ENCODE measurements around the gene SPATA2.
A peak's percentile ranks its signal among the peaks of the same experiment; 100 is the strongest.
"Not testable (repeated sequence)": the region's sequence is repeated elsewhere in the genome, so short reads cannot be mapped to it uniquely, and the experiment has no call there.

The SPATA2 gene

DNA sequence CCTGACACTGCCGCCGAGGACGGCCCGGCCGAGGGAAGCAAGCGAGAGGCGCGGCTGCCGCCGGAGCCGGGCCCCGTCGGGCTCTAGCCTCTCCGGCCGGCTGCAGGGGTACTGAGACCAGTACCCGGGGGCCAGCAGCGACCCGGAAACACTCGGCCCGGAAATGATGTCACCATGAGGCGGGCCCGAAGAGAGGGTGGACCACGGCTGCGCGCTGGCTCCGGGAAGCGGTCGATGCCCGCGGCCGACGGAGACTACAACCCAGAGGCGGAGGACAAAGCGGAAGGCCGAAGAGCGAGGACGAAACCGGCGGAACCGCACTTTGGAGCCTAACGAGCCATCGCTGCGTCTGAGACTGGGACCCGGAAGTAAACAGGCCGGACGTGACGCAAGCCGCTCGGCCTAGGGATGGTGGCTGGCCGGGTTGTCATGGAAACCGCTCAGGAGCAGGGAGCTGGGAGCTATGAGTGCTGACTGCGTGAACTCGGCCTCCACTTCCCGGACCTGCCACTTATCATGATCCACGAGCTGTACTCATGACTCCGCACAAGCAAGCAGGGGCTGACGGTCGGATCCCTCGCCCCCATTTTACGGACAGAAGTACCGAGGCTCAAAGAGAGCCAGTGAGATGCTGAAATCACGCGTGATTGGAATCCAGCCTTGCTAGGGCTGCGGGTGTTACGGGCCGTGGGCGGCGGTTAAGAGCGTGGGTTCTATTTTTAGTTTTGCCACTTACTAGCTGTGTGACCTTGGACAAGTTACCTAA lies at the start of gene SPATA2:
Gene SPATA2, minus strand, starts transcription at position 150 of the 766 bp plus-strand sequence. CDS start 7,039 bp downstream, outside the sequence.
- H3K27ac Mint-ChIP-seq = peak within 1 kb of the TSS; percentile 100
- H3K27me3 Mint-ChIP-seq (ENCODE audit: low read depth) = no peaks in the 10 kb centered on the region
- H3K36me3 Mint-ChIP-seq (ENCODE audit: low read depth) = no peaks in the 10 kb centered on the region
- H3K4me1 Mint-ChIP-seq (ENCODE audit: low read depth) = peaks cover 23% of the 10 kb centered on the region
- peak within 1 kb of the TSS; percentile 98 for H3K4me3 Mint-ChIP-seq
- H3K9me3 Mint-ChIP-seq = no peaks in the 10 kb centered on the region

DNA sequence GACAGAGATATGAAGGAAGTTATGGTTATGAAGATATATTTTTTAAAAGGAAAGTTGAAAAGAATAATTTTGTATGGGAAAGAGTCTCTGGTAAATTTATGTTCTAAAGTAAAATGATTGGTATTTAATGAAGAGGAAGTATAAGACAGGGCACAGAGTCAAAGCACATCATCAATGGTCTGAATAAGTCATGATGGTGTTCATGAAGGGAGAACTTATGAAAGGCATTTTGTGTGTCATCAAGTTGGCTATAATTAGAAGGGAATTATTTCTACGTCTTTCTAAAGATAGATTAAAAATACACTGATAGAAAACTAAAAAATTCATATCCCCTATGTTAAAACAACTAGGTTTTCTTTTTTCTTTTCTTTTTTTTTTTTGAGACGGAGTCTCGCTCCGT lies 46.1 kb upstream of the SPATA2 start:
- Mint-ChIP-seq H3K36me3 (ENCODE audit: low read depth) (peaks cover 8% of the 10 kb centered on the region), H3K27me3 (ENCODE audit: low read depth) (no peaks in the 10 kb centered on the region), H3K27ac (no peak overlapping the region), H3K9me3 (no peaks in the 10 kb centered on the region), H3K4me3 (no peak overlapping the region), H3K4me1 (ENCODE audit: low read depth) (peaks cover 2% of the 10 kb centered on the region)

DNA sequence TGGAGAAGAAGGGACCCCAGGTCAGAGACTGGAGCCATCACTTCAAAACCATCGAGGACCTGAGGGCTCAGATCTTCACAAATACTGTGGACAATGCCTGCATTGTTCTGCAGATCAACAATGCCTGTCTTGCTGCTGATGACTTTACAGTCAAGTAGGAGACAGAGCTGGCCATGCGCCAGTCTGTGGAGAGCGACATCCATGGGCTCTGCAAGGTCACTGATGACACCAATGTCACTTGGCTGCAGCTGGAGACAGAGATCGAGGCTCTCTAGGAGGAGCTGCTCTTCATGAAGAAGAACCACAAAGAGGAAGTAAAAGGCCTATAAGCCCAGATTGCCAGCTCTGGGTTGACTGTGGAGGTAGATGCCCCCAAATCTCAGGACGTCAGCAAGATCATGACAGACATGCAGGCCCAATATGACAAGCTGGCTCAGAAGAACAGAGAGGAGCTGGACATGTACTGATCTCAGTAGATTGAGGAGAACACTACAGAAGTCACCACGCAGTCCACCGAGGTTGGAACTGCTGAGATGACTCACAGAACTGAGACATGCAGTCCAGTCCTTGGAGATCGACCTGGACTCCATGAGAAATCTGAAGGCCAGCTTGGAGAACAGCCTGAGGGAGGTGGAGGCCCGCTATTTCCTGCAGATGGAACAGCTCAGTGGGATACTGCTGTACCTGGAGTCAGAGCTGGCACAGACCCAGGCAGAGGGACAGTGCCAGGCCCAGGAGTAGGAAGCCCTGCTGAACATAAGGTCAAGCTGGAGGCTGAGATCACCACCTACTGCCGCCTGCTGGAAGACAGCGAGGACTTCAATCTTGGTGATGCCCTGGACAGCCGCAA lies 42.0 kb upstream of the SPATA2 start:
- H3K27me3 Mint-ChIP-seq (ENCODE audit: low read depth); H3K27ac Mint-ChIP-seq; H3K4me3 Mint-ChIP-seq; H3K4me1 Mint-ChIP-seq (ENCODE audit: low read depth); H3K9me3 Mint-ChIP-seq: not testable (repeated sequence)
- peaks cover 23% of the 10 kb centered on the region for H3K36me3 Mint-ChIP-seq (ENCODE audit: low read depth)

- Mint-ChIP-seq H3K4me3 (no peak overlapping the region), H3K27ac (no peak overlapping the region), H3K27me3 (ENCODE audit: low read depth) (no peaks in the 10 kb centered on the region), H3K9me3 (no peaks in the 10 kb centered on the region), H3K36me3 (ENCODE audit: low read depth) (peaks cover 26% of the 10 kb centered on the region), H3K4me1 (ENCODE audit: low read depth) (peaks cover 3% of the 10 kb centered on the region)
Observed at GRCh38 chr20:49956689-49957088, 41.4 kb upstream of the SPATA2 start.

DNA sequence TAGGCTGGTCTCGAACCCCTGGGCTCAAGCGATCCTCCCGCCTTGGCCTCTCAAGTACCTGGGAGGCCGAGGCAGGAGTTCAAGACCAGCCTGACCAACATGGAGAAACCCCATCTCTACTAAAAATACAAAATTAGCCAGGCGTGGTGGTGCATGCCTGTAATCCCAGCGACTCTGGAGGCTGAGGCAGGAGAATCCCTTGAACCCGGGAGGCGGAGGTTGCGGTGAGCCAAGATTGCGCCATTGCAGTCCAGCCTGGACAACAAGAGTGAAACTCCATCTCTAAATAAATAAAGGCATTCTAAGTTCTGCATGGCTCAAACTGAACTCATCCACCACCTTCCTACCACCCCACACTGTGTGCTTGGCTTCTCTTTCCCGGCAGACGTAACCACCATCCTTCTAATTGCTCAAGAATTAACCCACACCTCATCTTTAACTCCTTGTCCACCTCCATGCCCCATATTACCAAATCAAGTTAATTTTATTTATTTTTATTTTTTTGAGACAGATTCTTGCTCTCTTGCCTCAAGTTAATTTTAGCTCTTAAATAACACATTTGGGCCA lies 40.6 kb upstream of the SPATA2 start:
- not testable (repeated sequence) for H3K27ac Mint-ChIP-seq; H3K4me3 Mint-ChIP-seq; H3K4me1 Mint-ChIP-seq (ENCODE audit: low read depth); H3K9me3 Mint-ChIP-seq; H3K27me3 Mint-ChIP-seq (ENCODE audit: low read depth)
- H3K36me3 Mint-ChIP-seq (ENCODE audit: low read depth) = peaks cover 31% of the 10 kb centered on the region

GRCh38 chr20:49955167-49955566 lies 39.8 kb upstream of the SPATA2 start:
- H3K4me1 Mint-ChIP-seq (ENCODE audit: low read depth) = peaks cover 3% of the 10 kb centered on the region
- no peaks in the 10 kb centered on the region for H3K9me3 Mint-ChIP-seq
- H3K36me3 Mint-ChIP-seq (ENCODE audit: low read depth) = peaks cover 33% of the 10 kb centered on the region
- no peak overlapping the region for H3K4me3 Mint-ChIP-seq
- no peaks in the 10 kb centered on the region for H3K27me3 Mint-ChIP-seq (ENCODE audit: low read depth)
- no peak overlapping the region for H3K27ac Mint-ChIP-seq

GRCh38 chr20:49951151-49951550 lies 35.8 kb upstream of the SPATA2 start:
- no peak overlapping the region for H3K27ac Mint-ChIP-seq

GRCh38 chr20:49948809-49949507 lies 33.6 kb upstream of the SPATA2 start:
- H3K4me1 Mint-ChIP-seq (ENCODE audit: low read depth) = peaks cover 3% of the 10 kb centered on the region
- H3K4me3 Mint-ChIP-seq = no peak overlapping the region
- no peaks in the 10 kb centered on the region for H3K27me3 Mint-ChIP-seq (ENCODE audit: low read depth)
- H3K27ac Mint-ChIP-seq = no peak overlapping the region
- H3K9me3 Mint-ChIP-seq = no peaks in the 10 kb centered on the region
- peaks cover 53% of the 10 kb centered on the region for H3K36me3 Mint-ChIP-seq (ENCODE audit: low read depth)

More at GRCh38 chr20:49951151-49951550, 35.8 kb upstream of the SPATA2 start:
- H3K4me3 Mint-ChIP-seq = no peak overlapping the region
- H3K27me3 Mint-ChIP-seq (ENCODE audit: low read depth) = no peaks in the 10 kb centered on the region
- H3K4me1 Mint-ChIP-seq (ENCODE audit: low read depth) = peaks cover 3% of the 10 kb centered on the region
- no peaks in the 10 kb centered on the region for H3K9me3 Mint-ChIP-seq
- H3K36me3 Mint-ChIP-seq (ENCODE audit: low read depth) = peaks cover 50% of the 10 kb centered on the region

GRCh38 chr20:49948178-49948577 lies 32.8 kb upstream of the SPATA2 start:
- Mint-ChIP-seq H3K4me3 (no peak overlapping the region), H3K27ac (no peak overlapping the region)

DNA sequence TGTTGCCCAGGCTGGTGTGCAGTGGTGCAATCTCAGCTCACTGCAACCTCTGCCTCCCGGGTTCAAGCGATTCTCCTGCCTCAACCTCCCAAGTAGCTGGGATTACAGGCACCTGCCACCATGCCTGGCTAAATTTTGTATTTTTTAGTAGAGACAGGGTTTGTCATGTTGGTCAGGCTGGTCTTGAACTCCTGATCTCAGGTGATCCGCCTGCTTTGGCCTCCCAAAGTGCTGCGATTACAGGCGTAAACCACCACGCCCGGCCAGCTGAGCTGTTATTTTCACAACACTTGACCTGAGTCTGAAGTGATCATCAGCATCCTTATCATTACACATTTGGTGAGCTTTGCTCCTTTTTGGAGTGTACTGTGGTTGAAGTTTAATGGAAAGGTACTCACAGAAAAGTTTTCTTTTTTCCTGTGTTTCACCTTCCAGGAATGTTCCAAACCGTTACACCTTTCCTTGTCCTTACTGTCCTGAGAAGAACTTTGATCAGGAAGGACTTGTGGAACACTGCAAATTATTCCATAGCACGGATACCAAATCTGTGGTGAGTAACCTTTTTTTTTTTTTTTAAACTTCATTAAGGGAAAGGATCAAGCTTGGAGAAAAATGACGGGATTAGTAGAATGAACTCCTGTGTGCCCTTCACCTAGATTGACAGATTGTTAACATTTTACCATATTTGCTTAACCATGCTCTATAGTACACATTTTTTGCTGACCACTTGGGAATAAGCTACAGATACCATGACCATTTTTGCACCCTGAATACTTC lies 30.6 kb upstream of the SPATA2 start:
- Mint-ChIP-seq H3K9me3 (no peaks in the 10 kb centered on the region), H3K36me3 (ENCODE audit: low read depth) (peaks cover 54% of the 10 kb centered on the region), H3K27me3 (ENCODE audit: low read depth) (no peaks in the 10 kb centered on the region), H3K27ac (no peak overlapping the region), H3K4me1 (ENCODE audit: low read depth) (peaks cover 10% of the 10 kb centered on the region), H3K4me3 (no peak overlapping the region)

More at GRCh38 chr20:49948178-49948577, 32.8 kb upstream of the SPATA2 start:
- Mint-ChIP-seq H3K9me3 (no peaks in the 10 kb centered on the region), H3K4me1 (ENCODE audit: low read depth) (peaks cover 3% of the 10 kb centered on the region), H3K27me3 (ENCODE audit: low read depth) (no peaks in the 10 kb centered on the region), H3K36me3 (ENCODE audit: low read depth) (peaks cover 54% of the 10 kb centered on the region)

GRCh38 chr20:49945306-49945700 lies 30.0 kb upstream of the SPATA2 start:
- H3K9me3 Mint-ChIP-seq = no peaks in the 10 kb centered on the region
- no peaks in the 10 kb centered on the region for H3K27me3 Mint-ChIP-seq (ENCODE audit: low read depth)
- H3K36me3 Mint-ChIP-seq (ENCODE audit: low read depth) = peaks cover 54% of the 10 kb centered on the region
- H3K4me3 Mint-ChIP-seq = no peak overlapping the region
- peaks cover 10% of the 10 kb centered on the region for H3K4me1 Mint-ChIP-seq (ENCODE audit: low read depth)
- H3K27ac Mint-ChIP-seq = no peak overlapping the region

DNA sequence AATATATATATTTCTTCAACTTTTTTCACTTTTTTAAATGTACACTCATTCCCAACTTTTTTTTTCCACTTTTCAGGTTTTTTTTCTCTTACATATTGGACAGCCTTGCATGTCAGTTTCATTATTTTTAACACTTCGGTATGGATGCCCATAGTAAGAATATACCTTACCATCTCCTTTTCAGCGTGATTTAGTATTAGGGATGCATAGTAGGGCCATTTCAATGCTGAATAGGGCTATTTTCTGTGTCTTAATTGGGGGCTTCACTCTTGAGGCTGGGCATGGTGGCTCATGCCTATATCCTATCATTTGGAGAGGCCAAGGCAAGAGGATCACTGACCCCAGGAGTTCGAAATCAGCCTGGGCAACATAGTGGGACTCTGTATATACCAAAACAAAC lies 27.6 kb upstream of the SPATA2 start:
- Mint-ChIP-seq H3K36me3 (ENCODE audit: low read depth) (peaks cover 50% of the 10 kb centered on the region), H3K9me3 (no peaks in the 10 kb centered on the region), H3K27ac (no peak overlapping the region), H3K4me1 (ENCODE audit: low read depth) (peaks cover 25% of the 10 kb centered on the region), H3K4me3 (no peak overlapping the region), H3K27me3 (ENCODE audit: low read depth) (no peaks in the 10 kb centered on the region)

GRCh38 chr20:49942303-49942702 lies 27.0 kb upstream of the SPATA2 start:
- H3K4me1 Mint-ChIP-seq (ENCODE audit: low read depth) = peaks cover 30% of the 10 kb centered on the region

DNA sequence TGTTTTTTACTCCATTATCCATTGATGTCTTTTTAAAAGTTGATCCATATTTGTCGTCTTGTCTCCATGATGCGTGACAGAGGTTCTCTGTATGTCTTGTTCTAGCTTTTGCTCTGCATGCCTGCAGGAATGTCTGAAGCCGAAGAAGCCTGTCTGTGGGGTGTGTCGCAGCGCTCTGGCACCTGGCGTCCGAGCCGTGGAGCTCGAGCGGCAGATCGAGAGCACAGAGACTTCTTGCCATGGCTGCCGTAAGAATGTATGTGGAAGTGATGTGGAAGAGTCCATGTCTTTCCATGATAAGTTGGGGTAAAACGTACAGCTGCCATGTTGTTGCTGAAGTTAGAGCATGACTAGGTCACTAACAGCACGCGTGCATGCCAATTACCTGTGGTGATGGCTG lies 26.1 kb upstream of the SPATA2 start:
- Mint-ChIP-seq H3K4me1 (ENCODE audit: low read depth) (peaks cover 30% of the 10 kb centered on the region), H3K9me3 (no peaks in the 10 kb centered on the region), H3K36me3 (ENCODE audit: low read depth) (peaks cover 41% of the 10 kb centered on the region), H3K4me3 (no peak overlapping the region), H3K27ac (no peak overlapping the region), H3K27me3 (ENCODE audit: low read depth) (no peaks in the 10 kb centered on the region)

More at GRCh38 chr20:49942303-49942702, 27.0 kb upstream of the SPATA2 start:
- H3K27me3 Mint-ChIP-seq (ENCODE audit: low read depth) = no peaks in the 10 kb centered on the region
- H3K4me3 Mint-ChIP-seq = no peak overlapping the region
- H3K27ac Mint-ChIP-seq = no peak overlapping the region
- peaks cover 47% of the 10 kb centered on the region for H3K36me3 Mint-ChIP-seq (ENCODE audit: low read depth)
- H3K9me3 Mint-ChIP-seq = no peaks in the 10 kb centered on the region

Data from T-helper 1 cell treated with Interleukin-12 subunit alpha and Interleukin-12 subunit beta and Interleukin-4 antibody, amounts not matched to agents 30 μg/mL and 1 μg/mL, for 36 hours (primary cell).